NCI-H748 (cell line): ENCODE measurements around the gene IRAK2.

Source experiments
- DNase-seq: peaks from one replicate; lab custom pipeline; 2025; ENCODE audit not compliant: unreplicated experiment; lab: John Stamatoyannopoulos, UW

IRAK2 gene

DNA sequence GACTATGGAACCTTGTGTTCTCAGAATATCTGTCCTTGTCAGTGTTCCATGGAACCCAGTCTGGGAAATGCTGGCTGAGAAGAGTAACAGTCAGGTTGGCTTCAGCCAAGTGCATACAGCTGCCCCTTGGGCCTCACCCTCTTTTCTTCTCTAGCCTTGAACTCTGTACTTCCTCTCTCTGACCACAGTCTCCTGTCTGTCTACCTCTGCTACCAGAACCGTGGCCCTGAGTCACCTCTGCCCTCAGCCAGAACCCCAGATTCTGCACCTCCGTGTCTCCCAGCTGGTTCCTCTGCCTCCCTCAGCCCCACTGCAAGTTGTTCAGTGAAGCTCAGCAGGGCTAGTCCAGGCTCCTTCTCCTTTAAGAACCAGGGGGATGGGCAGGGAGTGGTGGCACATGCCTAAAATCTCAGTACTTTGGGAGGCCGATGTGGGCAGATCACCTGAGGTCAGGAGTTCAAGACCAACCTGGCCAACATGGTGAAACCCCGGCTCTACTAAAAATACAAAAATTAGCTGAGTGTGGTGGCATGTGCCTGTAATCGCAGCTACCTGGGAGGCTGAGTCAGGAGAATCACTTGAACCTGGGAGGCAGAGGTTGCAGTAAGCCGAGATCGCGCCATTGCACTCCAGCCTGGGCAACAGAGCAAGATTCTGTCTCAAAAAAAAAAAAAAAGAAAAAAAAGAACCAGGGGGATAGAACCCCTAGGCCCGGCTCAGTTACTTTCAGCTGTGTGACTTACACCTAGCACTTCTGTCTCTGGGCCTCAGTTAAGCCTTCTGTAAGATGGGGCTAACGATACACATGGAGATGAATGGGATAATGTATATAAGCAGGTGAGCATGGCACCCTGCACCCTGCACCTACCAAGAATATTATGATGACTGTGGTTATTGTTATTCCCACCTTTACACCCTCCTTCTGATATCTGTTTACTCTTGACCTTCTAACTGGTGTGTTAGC, 59.2 kb downstream of the IRAK2 start:
- DNase-seq: no peak

DNA sequence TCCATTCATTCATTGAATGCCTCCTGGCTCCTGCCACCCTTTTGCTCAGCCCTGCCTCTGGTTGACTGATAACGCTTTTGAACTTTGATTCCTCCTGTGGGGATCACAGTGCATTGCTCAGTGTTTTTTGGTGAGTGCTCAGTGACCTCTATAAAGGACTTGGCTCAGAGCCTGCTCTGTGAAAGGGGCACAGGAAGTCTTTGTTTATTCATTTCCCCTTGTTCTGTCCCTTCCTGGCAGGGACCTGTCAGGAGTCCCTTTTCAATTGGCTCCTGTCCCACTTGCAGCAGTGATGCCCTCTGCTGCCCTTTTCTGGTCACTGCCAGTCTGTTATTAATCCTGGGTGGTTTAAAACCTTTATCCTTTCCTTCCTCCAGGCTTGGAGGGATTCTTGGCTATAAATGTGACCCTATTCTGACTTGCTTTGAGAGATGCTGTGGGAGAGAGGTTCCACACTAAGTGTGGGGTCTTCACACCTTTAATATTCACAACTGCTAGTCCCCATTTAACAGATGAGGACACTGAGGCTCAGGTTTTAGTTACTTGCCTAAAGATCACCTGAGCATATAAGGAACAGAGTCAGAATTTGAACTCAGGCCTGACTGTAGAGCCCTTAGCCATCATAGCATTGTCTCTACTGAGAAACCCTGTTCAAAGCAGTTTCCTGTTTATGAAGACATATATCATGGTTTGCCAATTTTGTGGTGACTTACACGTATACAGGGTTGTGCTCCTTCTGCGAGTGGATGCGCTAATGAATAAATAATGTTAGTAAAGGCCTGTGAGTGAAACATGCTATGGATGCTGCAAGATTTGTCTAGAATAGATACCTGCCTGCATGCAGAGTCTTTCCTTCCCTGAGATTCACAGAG, 60.3 kb downstream of the IRAK2 start:
- peak; percentile 87 for DNase-seq

GRCh38 chr3:10226293-10226692, 61.6 kb downstream of the IRAK2 start:
- DNase-seq: no peak

- no peak for DNase-seq
These were observed 63.7 kb downstream of the IRAK2 start for GRCh38 chr3:10228248-10228950.

DNA sequence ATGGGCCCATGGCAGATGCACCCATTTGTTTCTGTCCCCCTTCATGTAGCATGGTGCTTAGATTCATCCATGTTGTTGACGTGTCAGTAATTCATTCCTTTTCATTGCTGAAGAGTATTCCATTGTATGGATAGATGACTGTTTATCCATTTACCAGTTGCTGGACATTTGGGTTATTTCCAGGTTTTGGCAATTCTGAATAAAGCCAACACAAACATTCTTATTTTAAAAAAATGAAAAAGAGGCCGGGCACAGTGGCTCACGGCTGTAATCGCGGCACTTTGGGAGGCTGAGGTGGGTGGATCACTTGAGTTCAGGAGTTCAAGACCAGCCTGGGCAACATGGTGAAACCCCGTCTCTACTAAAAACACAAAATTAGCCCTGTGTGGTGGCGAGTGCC, 64.9 kb downstream of the IRAK2 start:
- no peak for DNase-seq

- no peak for DNase-seq
These were observed 67.4 kb downstream of the IRAK2 start for GRCh38 chr3:10232137-10232536.

- DNase-seq: no peak
These were observed 69.3 kb downstream of the IRAK2 start for GRCh38 chr3:10233988-10234387.

GRCh38 chr3:10234526-10235230, 70.0 kb downstream of the IRAK2 start:
- DNase-seq: peak; percentile 23

- no peak for DNase-seq
These were observed 70.8 kb downstream of the IRAK2 start for GRCh38 chr3:10235551-10235950.

DNA sequence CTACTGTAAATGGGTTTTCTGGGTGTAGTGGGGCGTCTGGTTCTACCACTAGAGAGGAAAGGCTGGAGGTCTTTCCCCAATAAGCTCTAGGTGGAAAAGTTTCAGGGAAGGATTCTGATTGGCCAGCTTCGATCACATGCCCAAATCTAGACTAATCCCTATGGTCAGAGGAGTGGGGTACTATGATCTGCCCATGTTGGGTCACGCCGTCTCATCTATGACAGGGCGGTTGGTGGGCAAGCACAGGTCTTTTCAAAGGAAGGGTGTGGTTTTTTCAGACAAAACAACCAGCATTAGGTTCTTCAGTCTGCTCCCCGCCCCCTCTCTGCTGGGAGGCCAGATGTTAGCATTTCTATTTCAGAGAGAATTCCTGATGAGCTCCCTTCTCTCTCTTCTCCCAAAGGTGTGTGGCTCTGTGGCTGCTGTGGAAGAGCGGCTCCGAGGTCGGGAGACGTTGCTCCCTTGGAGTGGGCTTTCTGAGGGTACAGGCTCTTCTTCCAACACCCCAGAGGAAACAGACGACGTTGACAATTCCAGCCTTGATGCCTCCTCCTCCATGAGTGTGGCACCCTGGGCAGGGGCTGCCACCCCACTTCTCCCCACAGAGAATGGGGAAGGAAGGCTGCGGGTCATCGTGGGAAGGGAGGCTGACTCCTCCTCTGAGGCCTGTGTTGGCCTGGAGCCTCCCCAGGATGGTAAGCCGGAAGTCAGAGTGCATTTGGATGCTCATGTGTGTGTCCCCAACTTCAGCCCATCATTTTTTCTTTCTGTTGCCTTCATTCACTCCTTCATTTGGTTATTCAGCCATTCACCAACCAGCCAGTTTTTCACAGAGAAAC, 73.8 kb downstream of the IRAK2 start:
- no peak for DNase-seq

- no peak for DNase-seq
These were observed 76.1 kb downstream of the IRAK2 start for GRCh38 chr3:10240799-10241198.

GRCh38 chr3:10242182-10243065, 77.7 kb downstream of the IRAK2 start:
- DNase-seq: no peak

DNA sequence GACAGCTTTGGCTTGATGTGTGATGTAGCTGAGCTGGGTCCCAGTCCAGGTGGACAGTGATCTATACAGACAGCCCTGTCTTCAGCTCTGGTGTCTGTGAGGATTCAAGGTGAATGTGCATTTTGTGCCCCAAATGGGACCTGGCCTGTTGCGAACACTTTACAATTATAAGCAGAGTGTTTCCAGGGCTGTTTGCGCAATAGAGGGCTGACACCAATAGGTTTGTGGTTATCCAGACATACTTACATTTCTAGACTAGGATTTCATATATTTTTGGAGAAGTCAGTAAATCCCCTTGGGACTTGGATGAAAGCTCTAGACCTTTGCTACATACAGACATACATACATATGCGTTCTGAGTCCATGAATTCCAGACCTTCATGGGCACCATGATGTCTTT, 79.3 kb downstream of the IRAK2 start:
- no peak for DNase-seq

DNA sequence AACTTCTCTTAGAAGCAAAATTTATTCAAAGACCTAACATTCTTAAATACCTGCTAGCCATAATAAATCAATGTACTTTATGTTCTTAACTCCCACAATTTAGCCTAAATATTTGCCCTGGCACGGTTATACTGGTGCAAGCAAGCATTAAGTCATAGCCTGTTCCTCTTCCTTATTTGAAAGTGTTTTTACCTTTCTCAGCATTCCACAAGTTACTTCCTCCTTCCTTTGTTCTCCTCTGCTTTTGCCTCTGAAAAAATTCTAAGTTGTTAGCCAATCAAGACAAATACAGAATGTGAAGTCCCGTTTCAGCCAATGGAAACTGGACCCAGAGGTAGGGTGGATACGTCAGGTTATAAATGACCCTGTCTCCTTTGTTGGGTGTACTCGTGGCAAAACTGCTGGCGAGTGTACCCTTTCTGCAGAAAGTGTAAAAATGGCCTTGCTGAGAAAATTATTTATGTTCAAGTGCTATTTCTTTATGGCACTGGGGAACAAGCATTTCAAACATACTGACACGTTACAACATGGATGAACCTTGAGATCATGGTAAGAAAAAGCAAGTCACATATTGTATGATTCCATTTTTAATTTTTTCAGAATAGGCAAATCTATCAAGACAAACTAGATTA, 80.5 kb downstream of the IRAK2 start:
- DNase-seq: no peak

- DNase-seq: peak; percentile 37
These were observed 83.0 kb downstream of the IRAK2 start for GRCh38 chr3:10247679-10248183.

DNA sequence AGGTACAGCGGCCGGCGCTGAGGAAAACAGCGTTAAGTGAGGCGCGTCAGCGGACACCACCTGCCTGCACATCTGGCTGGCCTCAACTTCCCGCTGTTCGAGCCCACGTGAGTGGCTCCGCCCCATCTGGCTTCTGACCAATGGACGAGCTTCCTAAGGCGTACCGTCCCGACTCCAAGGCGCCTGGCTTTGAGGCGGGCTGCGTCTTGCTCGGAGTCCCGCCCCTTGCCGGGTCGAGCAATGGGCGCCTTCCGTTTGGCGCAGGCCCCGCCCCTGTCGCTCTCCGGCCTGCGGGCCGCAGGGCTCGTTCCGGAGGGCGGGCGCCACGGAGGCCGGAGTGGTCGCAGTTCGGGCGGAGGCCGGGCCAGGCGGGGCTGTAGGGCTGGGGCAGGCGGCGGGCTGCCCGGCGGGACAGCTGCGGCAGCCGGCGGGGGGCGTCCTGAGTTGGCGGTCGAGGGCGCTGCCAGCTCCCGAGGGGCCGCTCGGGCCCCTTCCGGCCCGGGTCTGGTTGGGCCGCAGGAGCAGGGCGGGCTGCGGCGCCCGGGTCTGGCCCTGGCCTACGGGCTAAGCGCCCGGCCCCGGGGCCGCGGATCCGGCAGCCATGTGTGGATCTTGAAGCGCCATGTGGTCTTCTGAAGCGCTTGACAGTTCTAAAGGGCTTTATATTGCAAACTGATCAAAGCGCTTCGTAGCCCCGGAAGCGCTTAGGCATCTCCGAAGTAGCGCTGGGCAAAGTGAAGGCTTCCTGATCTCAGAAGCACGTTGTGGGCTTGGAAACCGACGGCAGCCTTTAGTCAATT, 83.7 kb downstream of the IRAK2 start, which contains the start of gene TATDN2:
TATDN2 (plus strand) TSS at position 276 of the 800 bp plus-strand sequence. CDS start 742 bp downstream, outside the sequence.
- peak; percentile 98 for DNase-seq
